ENCODE results near the gene CD300LD.

- TF ChIP-seq CTCF (IDR thresholded peaks at IDR 0.05) (no peak), POLR2A (IDR thresholded peaks at IDR 0.05) (no peak)
Measured at GRCh38 chr17:74608511-74608910, 16.4 kb upstream of the CD300LD start.

Data from prostate gland (tissue), 2 donors.